Astrocyte of the cerebellum (primary cell): Measurements from ENCODE around the gene FGD5.

Experiments used
- DNase-seq: peaks from one replicate; pipeline ENCODE4 v3.0.0-alpha.2; 2011; ENCODE audit warnings: low read depth
- H3K4me3 ChIP-seq: 2 replicates; pipeline ENCODE4 v1.5.1; 2011; ENCODE audit warnings: mild to moderate bottlenecking, low read depth, low read length, moderate library complexity
- in situ Hi-C: cut with HindIII; loops from 2 replicates; pipeline ENCODE4 v1.10.0; 2017; ENCODE audit warnings: low sequenced_read_pairs
- TF ChIP-seq, protein P1 (sequence below): IDR thresholded peaks from 2 replicates; pipeline ENCODE4 v1.5.1; 2012; ENCODE audit warnings: low read length, low read depth, moderate library complexity, mild to moderate bottlenecking; ENCODE audit errors: missing control alignments

Gene FGD5

GRCh38 chr3:14824646-14825045 is 5.9 kb downstream of the FGD5 start:
- no peak overlapping the region for H3K4me3 ChIP-seq
- no peak for DNase-seq
- in situ Hi-C loops, result loop anchor here (5.0 to 10.0 kb wide), 2 partner anchors 37 to 60 kb away; no protein-coding TSS in a partner anchor
- TF ChIP-seq, protein P1, sequence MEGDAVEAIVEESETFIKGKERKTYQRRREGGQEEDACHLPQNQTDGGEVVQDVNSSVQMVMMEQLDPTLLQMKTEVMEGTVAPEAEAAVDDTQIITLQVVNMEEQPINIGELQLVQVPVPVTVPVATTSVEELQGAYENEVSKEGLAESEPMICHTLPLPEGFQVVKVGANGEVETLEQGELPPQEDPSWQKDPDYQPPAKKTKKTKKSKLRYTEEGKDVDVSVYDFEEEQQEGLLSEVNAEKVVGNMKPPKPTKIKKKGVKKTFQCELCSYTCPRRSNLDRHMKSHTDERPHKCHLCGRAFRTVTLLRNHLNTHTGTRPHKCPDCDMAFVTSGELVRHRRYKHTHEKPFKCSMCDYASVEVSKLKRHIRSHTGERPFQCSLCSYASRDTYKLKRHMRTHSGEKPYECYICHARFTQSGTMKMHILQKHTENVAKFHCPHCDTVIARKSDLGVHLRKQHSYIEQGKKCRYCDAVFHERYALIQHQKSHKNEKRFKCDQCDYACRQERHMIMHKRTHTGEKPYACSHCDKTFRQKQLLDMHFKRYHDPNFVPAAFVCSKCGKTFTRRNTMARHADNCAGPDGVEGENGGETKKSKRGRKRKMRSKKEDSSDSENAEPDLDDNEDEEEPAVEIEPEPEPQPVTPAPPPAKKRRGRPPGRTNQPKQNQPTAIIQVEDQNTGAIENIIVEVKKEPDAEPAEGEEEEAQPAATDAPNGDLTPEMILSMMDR, result no peak

DNA sequence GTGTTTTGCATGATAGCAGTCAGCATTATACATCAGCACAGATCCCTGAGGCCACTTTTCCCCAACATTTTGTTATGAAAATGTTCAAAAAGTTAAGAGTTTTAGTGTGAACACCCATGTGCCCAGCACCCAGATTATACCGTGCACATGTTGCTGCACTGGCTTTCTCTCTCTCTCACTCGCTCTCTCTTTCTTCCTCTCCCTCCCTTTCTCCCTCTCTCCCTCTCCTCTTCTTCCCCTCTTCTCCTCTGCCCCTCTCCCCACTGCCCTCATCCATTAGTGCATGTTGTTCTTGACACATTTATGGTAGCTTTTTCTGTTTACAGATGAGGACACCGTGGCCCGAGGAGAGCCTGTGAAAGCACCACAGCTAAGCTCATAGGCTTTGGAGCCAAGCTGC is 7.3 kb downstream of the FGD5 start:
- no peak for DNase-seq
- TF ChIP-seq, protein P1, result no peak
- H3K4me3 ChIP-seq, result no peak overlapping the region
- in situ Hi-C loops, result loop anchor here (5.0 to 10.0 kb wide), 2 partner anchors 39 to 59 kb away; no protein-coding TSS in a partner anchor

DNA sequence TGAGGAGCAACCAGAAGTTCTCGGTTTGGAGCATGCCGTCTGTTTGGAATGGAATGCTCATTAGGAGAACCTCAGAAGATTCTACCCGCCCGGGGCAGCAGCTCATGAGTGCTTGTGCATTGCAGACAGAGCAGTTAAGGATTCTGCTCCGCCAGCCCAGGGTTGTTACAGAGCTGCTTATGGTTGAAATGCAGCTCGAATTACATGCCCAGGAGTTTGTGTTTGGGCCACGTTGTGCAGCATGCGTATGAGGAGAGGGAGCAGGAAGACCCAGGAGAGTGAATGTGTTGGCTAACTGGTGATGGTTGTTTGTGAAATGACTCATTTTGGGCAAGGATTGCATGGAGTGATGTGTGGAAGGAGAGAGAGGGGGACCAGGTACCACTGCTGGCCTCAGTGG is 9.0 kb downstream of the FGD5 start:
- DNase-seq, result no peak
- in situ Hi-C loops, result loop anchor here (5.0 to 10.0 kb wide), 2 partner anchors 40 to 57 kb away; no protein-coding TSS in a partner anchor
- TF ChIP-seq, protein P1, result no peak
- no peak overlapping the region for H3K4me3 ChIP-seq

- no peak overlapping the region for H3K4me3 ChIP-seq
- TF ChIP-seq, protein P1, result no peak
- DNase-seq, result no peak
- in situ Hi-C loops, result loop anchor here (5.0 to 10.0 kb wide), 2 partner anchors 43 to 55 kb away; no protein-coding TSS in a partner anchor
Observed at GRCh38 chr3:14829811-14830210, 11.0 kb downstream of the FGD5 start.

- no peak for DNase-seq
- in situ Hi-C loops, result no loop called here
- TF ChIP-seq, protein P1, result no peak
- no peak overlapping the region for H3K4me3 ChIP-seq
Observed at GRCh38 chr3:14831916-14832450, 13.2 kb downstream of the FGD5 start.

- TF ChIP-seq, protein P1, result no peak
- in situ Hi-C loops, result no loop called here
- no peak for DNase-seq
- no peak overlapping the region for H3K4me3 ChIP-seq
Observed at GRCh38 chr3:14832975-14833722, 14.4 kb downstream of the FGD5 start.
